Hepatocyte (in vitro differentiated cells): ENCODE data around the gene FLAD1.

Experiments used
- EZH2 ChIP-seq: fragments of 200-600 bp; sonication (generic); IDR thresholded peaks from 2 replicates; pipeline ENCODE4 v1.6.1; 2016; ENCODE audit warnings: antibody characterized with exemption, mild to moderate bottlenecking, borderline replicate concordance
- TF ChIP-seq, protein P1 (sequence below): fragments of 200-600 bp; sonication (generic); IDR thresholded peaks from 2 replicates; pipeline ENCODE4 v1.5.1; 2016; ENCODE audit warnings: antibody characterized with exemption, mild to moderate bottlenecking; ENCODE audit not compliant: poor library complexity

GRCh38 chr1:155011004-155011416, 27.9 kb downstream of the FLAD1 start:
- TF ChIP-seq, protein P1, sequence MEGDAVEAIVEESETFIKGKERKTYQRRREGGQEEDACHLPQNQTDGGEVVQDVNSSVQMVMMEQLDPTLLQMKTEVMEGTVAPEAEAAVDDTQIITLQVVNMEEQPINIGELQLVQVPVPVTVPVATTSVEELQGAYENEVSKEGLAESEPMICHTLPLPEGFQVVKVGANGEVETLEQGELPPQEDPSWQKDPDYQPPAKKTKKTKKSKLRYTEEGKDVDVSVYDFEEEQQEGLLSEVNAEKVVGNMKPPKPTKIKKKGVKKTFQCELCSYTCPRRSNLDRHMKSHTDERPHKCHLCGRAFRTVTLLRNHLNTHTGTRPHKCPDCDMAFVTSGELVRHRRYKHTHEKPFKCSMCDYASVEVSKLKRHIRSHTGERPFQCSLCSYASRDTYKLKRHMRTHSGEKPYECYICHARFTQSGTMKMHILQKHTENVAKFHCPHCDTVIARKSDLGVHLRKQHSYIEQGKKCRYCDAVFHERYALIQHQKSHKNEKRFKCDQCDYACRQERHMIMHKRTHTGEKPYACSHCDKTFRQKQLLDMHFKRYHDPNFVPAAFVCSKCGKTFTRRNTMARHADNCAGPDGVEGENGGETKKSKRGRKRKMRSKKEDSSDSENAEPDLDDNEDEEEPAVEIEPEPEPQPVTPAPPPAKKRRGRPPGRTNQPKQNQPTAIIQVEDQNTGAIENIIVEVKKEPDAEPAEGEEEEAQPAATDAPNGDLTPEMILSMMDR = no peak
- TF ChIP-seq EZH2 = no peak
